Measurements from ENCODE around the gene TCERG1L. TPM values are rescaled to one million over a fixed set of nuclear protein-coding genes. Genes with fewer than 3 reads are reported as not detected.

The TCERG1L gene
- total and polyA plus RNA-seq, 2 experiments from 2014 or later = not detected

- TF ChIP-seq EZH2phosphoT487 (IDR thresholded peaks at IDR 0.05; ENCODE audit: insufficient read depth, low read depth) = no peak
- TF ChIP-seq EZH2 (IDR thresholded peaks at IDR 0.05; ENCODE audit: insufficient read depth, poor library complexity, severe bottlenecking) = no peak
Measured at GRCh38 chr10:131226446-131227162, 84.9 kb downstream of the TCERG1L start.

GRCh38 chr10:131224106-131224505, 87.4 kb downstream of the TCERG1L start:
- no peak overlapping the region for H3K4me2 ChIP-seq (ENCODE audit: unreplicated experiment)
- TF ChIP-seq EZH2phosphoT487 (IDR thresholded peaks at IDR 0.05; ENCODE audit: insufficient read depth, low read depth) (no peak), EZH2 (IDR thresholded peaks at IDR 0.05; ENCODE audit: insufficient read depth, poor library complexity, severe bottlenecking) (no peak)
- H3K9ac ChIP-seq = no peak overlapping the region
- no peaks in the 10 kb centered on the region for H3K79me2 ChIP-seq (ENCODE audit: insufficient read depth)
- H3K36me3 ChIP-seq (ENCODE audit: low read depth) = no peaks in the 10 kb centered on the region
- no peaks in the 10 kb centered on the region for H3K4me1 ChIP-seq (ENCODE audit: insufficient read depth)
- no peaks in the 10 kb centered on the region for H3K27me3 ChIP-seq (replicated peaks; ENCODE audit: insufficient read depth)
- no peak overlapping the region for H2AFZ ChIP-seq
- 39% methylated on average over 8 of the region's 8 CpGs for WGBS, 2 experiments (ENCODE audit: low coverage in 1 of 2, low lambda C conversion rate in 2 of 2, missing lambda C conversion rate in 2 of 2)
- no peak overlapping the region for H3K4me3 ChIP-seq
- no peaks in the 10 kb centered on the region for H3K9me2 ChIP-seq (ENCODE audit: insufficient read depth)
- in situ Hi-C loops (cut with MboI) = no loop called here
- no peaks in the 10 kb centered on the region for H3F3A ChIP-seq (ENCODE audit: insufficient read depth)
- no peaks in the 10 kb centered on the region for H4K20me1 ChIP-seq (ENCODE audit: insufficient read depth)
- no peaks in the 10 kb centered on the region for H3K9me3 ChIP-seq (ENCODE audit: low read depth)
- H3K27ac ChIP-seq = no peak overlapping the region
- no peak for DNase-seq

More at GRCh38 chr10:131226446-131227162, 84.9 kb downstream of the TCERG1L start:
- Histone ChIP-seq H3K27me3 (replicated peaks; ENCODE audit: insufficient read depth) (no peaks in the 10 kb centered on the region), H4K20me1 (ENCODE audit: insufficient read depth) (no peaks in the 10 kb centered on the region), H3K27ac (no peak overlapping the region), H3K9me3 (ENCODE audit: low read depth) (no peaks in the 10 kb centered on the region), H3F3A (ENCODE audit: insufficient read depth) (no peaks in the 10 kb centered on the region), H3K9ac (no peak overlapping the region), H3K79me2 (ENCODE audit: insufficient read depth) (no peaks in the 10 kb centered on the region), H2AFZ (no peak overlapping the region), H3K4me3 (no peak overlapping the region), H3K4me1 (ENCODE audit: insufficient read depth) (no peaks in the 10 kb centered on the region), H3K4me2 (ENCODE audit: unreplicated experiment) (no peak overlapping the region), H3K9me2 (ENCODE audit: insufficient read depth) (no peaks in the 10 kb centered on the region), H3K36me3 (ENCODE audit: low read depth) (no peaks in the 10 kb centered on the region)
- 38 to 44% methylated on average over 18 of the region's 18 CpGs for WGBS, 2 experiments (ENCODE audit: low coverage in 1 of 2, low lambda C conversion rate in 2 of 2, missing lambda C conversion rate in 2 of 2)
- in situ Hi-C loops (cut with MboI) = no loop called here
- no peak for DNase-seq

GRCh38 chr10:131223422-131223821, 88.1 kb downstream of the TCERG1L start:
- no peak overlapping the region for H2AFZ ChIP-seq
- WGBS, 2 experiments (ENCODE audit: low coverage in 1 of 2, low lambda C conversion rate in 2 of 2, missing lambda C conversion rate in 2 of 2) = 12 to 17% methylated on average over 3 to 4 of the region's 4 CpGs
- H3K79me2 ChIP-seq (ENCODE audit: insufficient read depth) = no peaks in the 10 kb centered on the region

GRCh38 chr10:131222986-131223385, 88.5 kb downstream of the TCERG1L start:
- H3K27ac ChIP-seq = no peak overlapping the region
- H4K20me1 ChIP-seq (ENCODE audit: insufficient read depth) = no peaks in the 10 kb centered on the region
- TF ChIP-seq EZH2 (IDR thresholded peaks at IDR 0.05; ENCODE audit: insufficient read depth, poor library complexity, severe bottlenecking) (no peak), EZH2phosphoT487 (IDR thresholded peaks at IDR 0.05; ENCODE audit: insufficient read depth, low read depth) (no peak)
- H3F3A ChIP-seq (ENCODE audit: insufficient read depth) = no peaks in the 10 kb centered on the region
- H2AFZ ChIP-seq = no peak overlapping the region
- H3K79me2 ChIP-seq (ENCODE audit: insufficient read depth) = no peaks in the 10 kb centered on the region
- DNase-seq = no peak
- no peaks in the 10 kb centered on the region for H3K36me3 ChIP-seq (ENCODE audit: low read depth)
- H3K4me2 ChIP-seq (ENCODE audit: unreplicated experiment) = no peak overlapping the region
- no peak overlapping the region for H3K4me3 ChIP-seq
- 57 to 58% methylated on average over 13 to 16 of the region's 16 CpGs for WGBS, 2 experiments (ENCODE audit: low coverage in 1 of 2, low lambda C conversion rate in 2 of 2, missing lambda C conversion rate in 2 of 2)
- no peaks in the 10 kb centered on the region for H3K9me2 ChIP-seq (ENCODE audit: insufficient read depth)
- in situ Hi-C loops (cut with MboI) = no loop called here
- no peaks in the 10 kb centered on the region for H3K27me3 ChIP-seq (replicated peaks; ENCODE audit: insufficient read depth)
- H3K9me3 ChIP-seq (ENCODE audit: low read depth) = no peaks in the 10 kb centered on the region
- no peaks in the 10 kb centered on the region for H3K4me1 ChIP-seq (ENCODE audit: insufficient read depth)
- H3K9ac ChIP-seq = no peak overlapping the region

More at GRCh38 chr10:131223422-131223821, 88.1 kb downstream of the TCERG1L start:
- H3K4me3 ChIP-seq = no peak overlapping the region
- H3K9me3 ChIP-seq (ENCODE audit: low read depth) = no peaks in the 10 kb centered on the region
- no peaks in the 10 kb centered on the region for H3K4me1 ChIP-seq (ENCODE audit: insufficient read depth)
- H3K4me2 ChIP-seq (ENCODE audit: unreplicated experiment) = no peak overlapping the region
- H3K27ac ChIP-seq = no peak overlapping the region
- no peak overlapping the region for H3K9ac ChIP-seq
- TF ChIP-seq EZH2phosphoT487 (IDR thresholded peaks at IDR 0.05; ENCODE audit: insufficient read depth, low read depth) (no peak), EZH2 (IDR thresholded peaks at IDR 0.05; ENCODE audit: insufficient read depth, poor library complexity, severe bottlenecking) (no peak)
- H3K36me3 ChIP-seq (ENCODE audit: low read depth) = no peaks in the 10 kb centered on the region
- H3K9me2 ChIP-seq (ENCODE audit: insufficient read depth) = no peaks in the 10 kb centered on the region
- no peaks in the 10 kb centered on the region for H3K27me3 ChIP-seq (replicated peaks; ENCODE audit: insufficient read depth)
- in situ Hi-C loops (cut with MboI) = no loop called here
- no peaks in the 10 kb centered on the region for H3F3A ChIP-seq (ENCODE audit: insufficient read depth)
- DNase-seq = no peak
- H4K20me1 ChIP-seq (ENCODE audit: insufficient read depth) = no peaks in the 10 kb centered on the region
